Neuronal stem cell (in vitro differentiated cells): ENCODE results near the gene PIGN.

ENCODE experiments used
- DNase-seq: peaks from one replicate; pipeline ENCODE4 v3.0.0-alpha.2; 2013; ENCODE audit warnings: low spot score
- H2AFZ ChIP-seq: one replicate; pipeline ENCODE4 v1.6.1; 2013; ENCODE audit warnings: mild to moderate bottlenecking, low read length, inconsistent platforms
- H2AK5ac ChIP-seq: 2 replicates; pipeline ENCODE4 v1.6.1; 2013; ENCODE audit warnings: low read depth, mild to moderate bottlenecking, inconsistent platforms, low read length, moderate library complexity, mixed read lengths
- H2BK120ac ChIP-seq: 2 replicates; pipeline ENCODE4 v1.6.1; 2013; ENCODE audit warnings: low read depth, mild to moderate bottlenecking, inconsistent platforms, low read length, moderate library complexity, mixed read lengths
- H2BK12ac ChIP-seq: one replicate; pipeline ENCODE4 v1.6.1; 2013; ENCODE audit warnings: low read length, inconsistent platforms
- H2BK15ac ChIP-seq: 2 replicates; pipeline ENCODE4 v1.6.1; 2013; ENCODE audit warnings: mild to moderate bottlenecking, low read length, inconsistent platforms, mixed read lengths
- H2BK5ac ChIP-seq: one replicate; pipeline ENCODE4 v1.6.1; 2013; ENCODE audit warnings: inconsistent platforms, mild to moderate bottlenecking, low read length, moderate library complexity
- H3K14ac ChIP-seq: one replicate; pipeline ENCODE4 v1.6.1; 2013; ENCODE audit warnings: low read length, inconsistent platforms
- H3K18ac ChIP-seq: 2 replicates; pipeline ENCODE4 v1.6.1; 2013; ENCODE audit warnings: low read length, inconsistent platforms
- H3K23ac ChIP-seq: 2 replicates; pipeline ENCODE4 v1.6.1; 2013; ENCODE audit warnings: low read depth, mild to moderate bottlenecking, mixed read lengths, low read length, inconsistent platforms; ENCODE audit not compliant: poor library complexity
- H3K27ac ChIP-seq: replicated peaks from 3 replicates; pipeline ENCODE4 v1.5.1; 2013; ENCODE audit warnings: low read length, inconsistent platforms
- H3K27me3 ChIP-seq, 3 experiments: 2 replicates each; pipeline ENCODE4 v1.6.1; 2013; ENCODE audit warnings: low read length in 3 of 3, mild to moderate bottlenecking in 2 of 3, inconsistent platforms in 1 of 3, low read depth in 1 of 3, mixed read lengths in 1 of 3, moderate library complexity in 1 of 3; ENCODE audit not compliant: control insufficient read depth in 3 of 3, insufficient read depth in 3 of 3
- H3K36me3 ChIP-seq, 2 donors: replicated peaks in 1 of 2; 2 replicates each; pipeline ENCODE4 v1.6.1; 2013; ENCODE audit warnings: low read length in 2 of 2; ENCODE audit not compliant: control insufficient read depth in 2 of 2, insufficient read depth in 2 of 2
- H3K4ac ChIP-seq: 2 replicates; pipeline ENCODE4 v1.6.1; 2013; ENCODE audit warnings: inconsistent platforms, mild to moderate bottlenecking, low read length, moderate library complexity
- H3K4me1 ChIP-seq, 2 donors: 1 replicate in 1 of 2; 2 replicates in 1 of 2; pipeline ENCODE4 v1.6.1; 2013; ENCODE audit warnings: low read length in 2 of 2, low read depth in 1 of 2; ENCODE audit not compliant: control insufficient read depth in 2 of 2, insufficient read depth in 1 of 2
- H3K4me2 ChIP-seq: one replicate; pipeline ENCODE4 v1.6.1; 2013; ENCODE audit warnings: mild to moderate bottlenecking, low read length, inconsistent platforms; ENCODE audit not compliant: insufficient read depth, poor library complexity, severe bottlenecking
- H3K4me3 ChIP-seq, 2 donors: 2 replicates each; pipeline ENCODE4 v1.5.1; 2013; ENCODE audit warnings: low read length in 2 of 2, mild to moderate bottlenecking in 2 of 2, inconsistent platforms in 1 of 2, moderate library complexity in 1 of 2
- H3K79me1 ChIP-seq: one replicate; pipeline ENCODE4 v1.6.1; 2013; ENCODE audit warnings: low read depth, mild to moderate bottlenecking, inconsistent platforms, low read length, moderate library complexity
- H3K9ac ChIP-seq: one replicate; pipeline ENCODE4 v1.6.1; 2013; ENCODE audit warnings: mild to moderate bottlenecking, low read depth, low read length, inconsistent platforms; ENCODE audit not compliant: poor library complexity
- H3K9me3 ChIP-seq, 2 donors: replicated peaks in 1 of 2; 2 replicates each; pipeline versions ENCODE3 to v1.6.1; 2013; ENCODE audit warnings: low read length in 2 of 2, mild to moderate bottlenecking in 2 of 2, inconsistent platforms in 1 of 2, low read depth in 1 of 2, mixed read lengths in 1 of 2, moderate library complexity in 1 of 2; ENCODE audit not compliant: control insufficient read depth in 2 of 2, insufficient read depth in 1 of 2
- H4K8ac ChIP-seq: one replicate; pipeline ENCODE4 v1.6.1; 2013; ENCODE audit warnings: low read depth, mild to moderate bottlenecking, inconsistent platforms, low read length, moderate library complexity
- H4K91ac ChIP-seq: one replicate; pipeline ENCODE4 v1.6.1; 2013; ENCODE audit warnings: low read length, low read depth, mild to moderate bottlenecking, inconsistent platforms; ENCODE audit not compliant: poor library complexity
- WGBS, 2 donors: extraction: QIAGEN DNeasy Blood & Tissue Kit; methylation state at CpG; one replicate each; pipeline ENCODE4 v1.1.7; 2013; ENCODE audit warnings: missing lambda C conversion rate in 2 of 2, mixed read lengths in 1 of 2; ENCODE audit not compliant: insufficient read length in 2 of 2, insufficient replicate concordance in 1 of 2; ENCODE audit errors: extremely low coverage in 2 of 2; 5-methylcytosine and 5-hydroxymethylcytosine counted together

PIGN gene

GRCh38 chr18:61991201-61991600 lies 195.7 kb downstream of the PIGN start:
- Histone ChIP-seq H2AK5ac (no peak overlapping the region), H3K9me3 (no peaks in the 10 kb centered on the region), H4K8ac (no peak overlapping the region), H2BK120ac (no peak overlapping the region), H3K4me2 (no peak overlapping the region), H3K14ac (no peak overlapping the region), H3K27ac (no peak overlapping the region), H3K23ac (no peak overlapping the region), H3K79me1 (no peaks in the 10 kb centered on the region), H2BK5ac (no peak overlapping the region), H3K36me3 (no peaks in the 10 kb centered on the region), H2AFZ (no peak overlapping the region), H3K4me3 (no peak overlapping the region), H3K9ac (no peak overlapping the region), H2BK12ac (no peak overlapping the region), H3K27me3 (no peaks in the 10 kb centered on the region), H3K18ac (no peak overlapping the region), H4K91ac (no peak overlapping the region), H2BK15ac (no peak overlapping the region), H3K4me1 (no peaks in the 10 kb centered on the region), H3K4ac (no peak overlapping the region)
- no CpG with 5 or more reads among the region's 3 CpGs for WGBS, 2 donors
- DNase-seq = no peak
